Adipocyte (in vitro differentiated cells): ENCODE results near the gene FCN2.

ENCODE experiments used
- DNase-seq: peaks from one replicate; pipeline ENCODE4 v3.0.0-alpha.2; 2015; ENCODE audit warnings: low read depth
- H3K27me3 ChIP-seq: replicated peaks from 2 replicates; pipeline ENCODE4 v1.7.0; 2013; ENCODE audit warnings: mild to moderate bottlenecking, low read length, moderate library complexity; ENCODE audit not compliant: control insufficient read depth, insufficient read depth
- H3K36me3 ChIP-seq: 2 replicates; pipeline ENCODE4 v1.7.0; 2013; ENCODE audit warnings: low read length, mild to moderate bottlenecking, moderate library complexity; ENCODE audit not compliant: control insufficient read depth, insufficient read depth, severe bottlenecking
- H3K4me1 ChIP-seq: 2 replicates; pipeline ENCODE4 v1.7.0; 2013; ENCODE audit warnings: mild to moderate bottlenecking, low read length, moderate library complexity; ENCODE audit not compliant: control insufficient read depth, insufficient read depth
- H3K4me3 ChIP-seq: 2 replicates; pipeline ENCODE4 v1.7.0; 2013; ENCODE audit warnings: mild to moderate bottlenecking, low read length, moderate library complexity
- H3K9ac ChIP-seq: 2 replicates; pipeline ENCODE4 v1.7.0; 2013; ENCODE audit warnings: mild to moderate bottlenecking, low read length, moderate library complexity
- H3K9me3 ChIP-seq: 2 replicates; pipeline ENCODE4 v1.7.0; 2013; ENCODE audit warnings: mild to moderate bottlenecking, low read length, moderate library complexity; ENCODE audit not compliant: control insufficient read depth

Gene FCN2

GRCh38 chr9:134917431-134918373 is 37.1 kb downstream of the FCN2 start, which contains the start of gene FCN1:
FCN1 (minus strand) TSS chr9:134917912; CDS start chr9:134917871, 41 bp downstream.
- peaks cover 6% of the 10 kb centered on the region for H3K4me1 ChIP-seq
- no peak within 1 kb of the TSS for H3K9ac ChIP-seq
- no peak for DNase-seq
- H3K4me3 ChIP-seq = peak within 1 kb of the TSS; percentile 26
- peaks cover 19% of the 10 kb centered on the region for H3K9me3 ChIP-seq
- peaks cover 39% of the 10 kb centered on the region for H3K27me3 ChIP-seq
- no peaks in the 10 kb centered on the region for H3K36me3 ChIP-seq

- Histone ChIP-seq H3K9me3 (peaks cover 19% of the 10 kb centered on the region), H3K36me3 (no peaks in the 10 kb centered on the region), H3K9ac (no peak overlapping the region), H3K4me3 (no peak overlapping the region), H3K27me3 (peaks cover 31% of the 10 kb centered on the region), H3K4me1 (peaks cover 7% of the 10 kb centered on the region)
- no peak for DNase-seq
Measured at GRCh38 chr9:134918646-134919045, 38.0 kb downstream of the FCN2 start.

GRCh38 chr9:134919303-134919702 is 38.7 kb downstream of the FCN2 start:
- Histone ChIP-seq H3K4me3 (no peak overlapping the region), H3K9me3 (peaks cover 19% of the 10 kb centered on the region), H3K9ac (no peak overlapping the region), H3K27me3 (peaks cover 26% of the 10 kb centered on the region), H3K4me1 (peaks cover 7% of the 10 kb centered on the region), H3K36me3 (no peaks in the 10 kb centered on the region)
- no peak for DNase-seq

GRCh38 chr9:134922066-134922931 is 41.7 kb downstream of the FCN2 start:
- no peak for DNase-seq
- Histone ChIP-seq H3K4me1 (peaks cover 7% of the 10 kb centered on the region), H3K9ac (no peak overlapping the region), H3K36me3 (no peaks in the 10 kb centered on the region), H3K9me3 (peaks cover 19% of the 10 kb centered on the region), H3K27me3 (peaks cover 5% of the 10 kb centered on the region), H3K4me3 (no peak overlapping the region)

- H3K4me3 ChIP-seq = no peak overlapping the region
- peaks cover 3% of the 10 kb centered on the region for H3K4me1 ChIP-seq
- no peak overlapping the region for H3K9ac ChIP-seq
- peaks cover 19% of the 10 kb centered on the region for H3K9me3 ChIP-seq
- DNase-seq = no peak
- H3K27me3 ChIP-seq = peaks cover 4% of the 10 kb centered on the region
- no peaks in the 10 kb centered on the region for H3K36me3 ChIP-seq
Measured at GRCh38 chr9:134922932-134923240, 42.3 kb downstream of the FCN2 start.

- DNase-seq = no peak
- Histone ChIP-seq H3K36me3 (no peaks in the 10 kb centered on the region), H3K9me3 (peaks cover 17% of the 10 kb centered on the region), H3K4me3 (no peak overlapping the region), H3K9ac (no peak overlapping the region), H3K27me3 (peaks cover 5% of the 10 kb centered on the region), H3K4me1 (peaks cover 3% of the 10 kb centered on the region)
Measured at GRCh38 chr9:134923466-134923865, 42.9 kb downstream of the FCN2 start.

GRCh38 chr9:134925011-134925511 is 44.5 kb downstream of the FCN2 start:
- Histone ChIP-seq H3K27me3 (peaks cover 14% of the 10 kb centered on the region), H3K36me3 (no peaks in the 10 kb centered on the region), H3K4me1 (peaks cover 3% of the 10 kb centered on the region), H3K4me3 (no peak overlapping the region), H3K9me3 (peaks cover 3% of the 10 kb centered on the region), H3K9ac (no peak overlapping the region)
- DNase-seq = no peak

GRCh38 chr9:134928436-134929192 is 48.0 kb downstream of the FCN2 start:
- DNase-seq = no peak
- Histone ChIP-seq H3K27me3 (peaks cover 24% of the 10 kb centered on the region), H3K4me1 (no peaks in the 10 kb centered on the region), H3K9me3 (no peaks in the 10 kb centered on the region), H3K9ac (no peak overlapping the region), H3K36me3 (no peaks in the 10 kb centered on the region), H3K4me3 (no peak overlapping the region)

GRCh38 chr9:134929193-134930158 is 48.9 kb downstream of the FCN2 start:
- no peaks in the 10 kb centered on the region for H3K9me3 ChIP-seq
- no peak for DNase-seq
- no peak overlapping the region for H3K9ac ChIP-seq
- no peak overlapping the region for H3K4me3 ChIP-seq
- H3K36me3 ChIP-seq = no peaks in the 10 kb centered on the region
- no peaks in the 10 kb centered on the region for H3K4me1 ChIP-seq
- peaks cover 27% of the 10 kb centered on the region for H3K27me3 ChIP-seq

- H3K36me3 ChIP-seq = no peaks in the 10 kb centered on the region
- peaks cover 30% of the 10 kb centered on the region for H3K27me3 ChIP-seq
- no peaks in the 10 kb centered on the region for H3K4me1 ChIP-seq
- no peak for DNase-seq
- no peak overlapping the region for H3K9ac ChIP-seq
- H3K9me3 ChIP-seq = no peaks in the 10 kb centered on the region
- H3K4me3 ChIP-seq = no peak overlapping the region
Measured at GRCh38 chr9:134930398-134930797, 49.8 kb downstream of the FCN2 start.
